ENCODE data around the gene LGMN. TPM values are rescaled to one million over a fixed set of nuclear protein-coding genes. Genes with fewer than 3 reads are reported as not detected.

Gene LGMN
- total and polyA plus RNA-seq, 2 of the 8 experiments (the other 6 are each of a cell fraction or from before 2014, with no cell fraction given): 57.4 to 83.4 TPM

DNA sequence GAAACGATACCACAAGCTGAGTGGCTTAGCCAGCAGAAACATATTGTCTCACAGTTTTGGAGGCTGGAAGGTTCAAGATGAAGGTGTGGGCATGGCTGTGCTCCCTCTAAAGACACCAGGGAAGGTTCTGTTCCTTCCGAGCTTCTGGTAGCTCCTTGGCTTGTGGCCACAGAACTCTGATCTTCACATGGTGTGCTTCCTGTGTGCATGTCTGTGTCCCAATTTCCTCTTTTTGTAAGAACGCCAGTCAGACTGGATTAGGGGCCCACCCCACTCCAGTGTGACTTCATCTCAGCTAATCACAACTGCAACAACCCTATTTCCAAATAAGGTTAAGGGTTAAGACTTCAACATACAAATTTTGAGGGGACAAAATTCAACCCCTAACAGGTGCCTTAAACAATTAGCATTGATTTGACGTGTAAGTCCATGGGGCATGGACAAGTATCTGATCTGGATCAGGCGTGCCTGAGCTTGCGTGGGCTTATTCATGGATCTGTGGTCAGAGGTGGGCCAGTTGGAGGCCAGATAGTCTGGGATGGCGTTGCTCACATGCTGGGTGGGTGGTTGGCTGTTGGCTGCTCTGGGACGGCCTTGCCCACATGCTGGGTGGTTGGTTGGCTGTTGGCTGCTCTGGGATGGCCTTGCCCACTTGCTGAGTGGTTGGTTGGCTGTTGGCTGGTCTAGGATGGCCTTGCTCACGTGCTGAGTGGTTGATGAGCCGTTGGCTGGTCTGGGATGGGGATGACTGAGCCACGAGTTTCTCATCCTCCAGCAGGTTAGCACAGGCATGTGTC is 88.5 kb downstream of the LGMN start:
- no peak overlapping the region for H3K23ac ChIP-seq (ENCODE audit: insufficient read length)
- no peak overlapping the region for H2AFZ ChIP-seq (ENCODE audit: low read length)
- H3K79me1 ChIP-seq (ENCODE audit: low read depth, low read length): no peaks in the 10 kb centered on the region
- no peak overlapping the region for H4K8ac ChIP-seq (ENCODE audit: extremely low read depth, insufficient read depth, low read length)
- no peak for FAIRE-seq
- H2BK5ac ChIP-seq (ENCODE audit: low read depth, low read length): no peak overlapping the region
- H3K9me3 ChIP-seq (ENCODE audit: insufficient read depth in 2 of 2, low read depth in 1 of 2, low read length in 1 of 2): no peaks in the 10 kb centered on the region
- no peak overlapping the region for H3K4ac ChIP-seq (replicated peaks; ENCODE audit: insufficient read length, low read depth, low read length)
- no peaks in the 10 kb centered on the region for H3K23me2 ChIP-seq (ENCODE audit: low read depth, low read length)
- H4K5ac ChIP-seq (ENCODE audit: insufficient read length, low read depth, low read length): no peak overlapping the region
- TF ChIP-seq SUZ12 (IDR thresholded peaks at IDR 0.05; ENCODE audit: low read length): no peak
- CTCF ChIA-PET (ENCODE audit: partially characterized antibody): interaction anchor here (1.2 to 1.5 kb wide), 2 partner anchors 27 to 63 kb away, joined by 3 to 4 read pairs; no protein-coding TSS in a partner anchor
- no peak overlapping the region for H3K56ac ChIP-seq (replicated peaks; ENCODE audit: insufficient read length, low read depth, low read length)
- no peak overlapping the region for H2BK12ac ChIP-seq (ENCODE audit: low read depth, low read length)
- H2BK15ac ChIP-seq (ENCODE audit: low read length): no peak overlapping the region; the same call in 1 of the 2 replicates
- H3K4me2 ChIP-seq (ENCODE audit: insufficient read depth in 1 of 2, low read depth in 2 of 2, low read length in 2 of 2): no peak overlapping the region
- H2AK5ac ChIP-seq (ENCODE audit: low read depth, low read length): no peak overlapping the region
- H3K18ac ChIP-seq (ENCODE audit: extremely low read depth, low read length): no peak overlapping the region
- 86% methylated on average over 11 of the region's 11 CpGs; no CpG with 5 or more reads in 1 of the 2 experiments for WGBS, 2 experiments (ENCODE audit: extremely low coverage in 1 of 2, insufficient coverage in 1 of 2, insufficient read length in 1 of 2, insufficient replicate concordance in 2 of 2, low coverage in 1 of 2, low lambda C conversion rate in 2 of 2, missing lambda C conversion rate in 1 of 2)
- H2BK120ac ChIP-seq (replicated peaks; ENCODE audit: low read depth, low read length): no peak overlapping the region
- no peaks in the 10 kb centered on the region for H3K36me3 ChIP-seq (ENCODE audit: control insufficient read depth in 2 of 4, insufficient read depth in 4 of 4, low read length in 3 of 4)
- POLR2A ChIA-PET (ENCODE audit: partially characterized antibody): no interaction called here
- H3K4me1 ChIP-seq (replicated peaks in 1 of 4; ENCODE audit: control insufficient read depth in 3 of 4, insufficient read depth in 4 of 4, low read length in 3 of 4): peaks cover 0 to 5% (median 2%) of the 10 kb centered on the region in 4 experiments; a peak in 2 of 7 replicates
- no peak overlapping the region for H4K91ac ChIP-seq (replicated peaks; ENCODE audit: insufficient read length, low read length)
- DNase-seq (ENCODE audit: low read depth in 1 of 2, low spot score in 2 of 2): no peak
- no peak overlapping the region for H3K27ac ChIP-seq (ENCODE audit: low read depth, low read length)
- no peak overlapping the region for H3K14ac ChIP-seq (ENCODE audit: insufficient read length)
- no peaks in the 10 kb centered on the region for H4K20me1 ChIP-seq (replicated peaks in 1 of 2; ENCODE audit: control insufficient read depth in 1 of 2, insufficient read depth in 2 of 2, low read length in 2 of 2)
- H3K9ac ChIP-seq (replicated peaks in 1 of 4; ENCODE audit: extremely low read depth in 1 of 4, low read depth in 3 of 4, low read length in 3 of 4): no peak overlapping the region
- no peaks in the 10 kb centered on the region for H3K79me2 ChIP-seq (ENCODE audit: control insufficient read depth in 1 of 2, insufficient read depth in 2 of 2, low read length in 2 of 2)
- no peak overlapping the region for H3K4me3 ChIP-seq (ENCODE audit: extremely low read depth in 1 of 4, insufficient read depth in 2 of 4, low read depth in 3 of 4, low read length in 4 of 4)
- H2BK20ac ChIP-seq (ENCODE audit: low read length): no peak overlapping the region
- no peaks in the 10 kb centered on the region for H3K27me3 ChIP-seq (replicated peaks in 1 of 4; ENCODE audit: control insufficient read depth in 3 of 4, extremely low read depth in 1 of 4, insufficient read depth in 3 of 4, low read length in 3 of 4)

All from H1 (cell line).